GM20000 (cell line): ENCODE results near the gene CCDC187.

Experiments
- DNase-seq: peaks from one replicate; pipeline ENCODE4 v3.0.0; 2012; ENCODE audit warnings: low spot score
- TF ChIP-seq, protein P1 (sequence below): IDR thresholded peaks from 2 replicates; pipeline ENCODE4 v1.5.1; 2012; ENCODE audit warnings: mild to moderate bottlenecking, control low read depth; ENCODE audit errors: extremely low read depth, missing control alignments

Gene CCDC187

DNA sequence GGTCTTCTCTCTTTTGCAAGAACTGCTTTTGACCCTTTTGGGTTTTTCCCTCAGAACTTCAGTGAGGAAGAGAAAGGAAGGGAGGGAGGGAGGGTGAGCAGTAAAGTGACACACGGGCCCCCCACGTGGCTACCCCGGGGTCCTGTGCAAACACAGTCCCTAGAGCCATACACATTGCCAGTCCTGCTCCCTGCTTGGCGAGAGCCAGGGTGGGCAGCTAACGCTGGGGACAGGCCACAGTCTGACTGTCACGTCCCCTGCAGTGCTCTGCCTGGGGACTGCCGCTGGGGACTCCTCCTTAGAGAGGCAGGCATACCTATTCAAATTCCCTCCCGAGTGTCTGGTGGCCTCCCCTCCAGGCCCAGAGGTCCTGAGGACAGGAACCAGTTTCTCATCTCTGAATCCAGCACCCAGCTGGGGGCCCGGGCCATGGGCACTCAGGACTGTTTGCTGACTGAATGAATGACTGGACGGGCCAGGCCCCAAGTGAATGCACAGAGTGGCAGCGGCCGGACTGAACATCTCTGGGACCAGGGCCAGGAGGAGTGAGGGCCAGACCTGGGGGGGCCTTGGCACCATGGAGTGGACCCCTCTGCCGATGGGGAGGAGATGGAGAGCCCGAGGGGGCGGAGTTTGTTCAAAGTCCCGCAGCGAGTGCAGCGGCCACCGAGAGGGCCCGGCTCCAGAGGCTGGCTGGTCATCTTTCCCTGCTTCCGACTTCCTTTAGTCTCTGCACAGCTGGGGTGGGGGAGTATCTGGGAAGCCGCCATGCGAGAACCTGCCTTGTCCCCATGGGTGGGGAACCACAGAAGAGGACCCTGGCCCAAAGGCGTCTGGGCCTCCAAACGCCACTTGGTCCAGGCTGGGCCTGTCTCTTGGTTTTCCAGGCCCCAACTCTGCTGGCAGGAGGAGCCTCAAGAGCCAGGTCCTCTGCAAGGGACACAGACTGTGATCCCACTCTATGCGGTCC lies 5.8 kb downstream of the CCDC187 start:
- no peak for DNase-seq
- TF ChIP-seq, protein P1, sequence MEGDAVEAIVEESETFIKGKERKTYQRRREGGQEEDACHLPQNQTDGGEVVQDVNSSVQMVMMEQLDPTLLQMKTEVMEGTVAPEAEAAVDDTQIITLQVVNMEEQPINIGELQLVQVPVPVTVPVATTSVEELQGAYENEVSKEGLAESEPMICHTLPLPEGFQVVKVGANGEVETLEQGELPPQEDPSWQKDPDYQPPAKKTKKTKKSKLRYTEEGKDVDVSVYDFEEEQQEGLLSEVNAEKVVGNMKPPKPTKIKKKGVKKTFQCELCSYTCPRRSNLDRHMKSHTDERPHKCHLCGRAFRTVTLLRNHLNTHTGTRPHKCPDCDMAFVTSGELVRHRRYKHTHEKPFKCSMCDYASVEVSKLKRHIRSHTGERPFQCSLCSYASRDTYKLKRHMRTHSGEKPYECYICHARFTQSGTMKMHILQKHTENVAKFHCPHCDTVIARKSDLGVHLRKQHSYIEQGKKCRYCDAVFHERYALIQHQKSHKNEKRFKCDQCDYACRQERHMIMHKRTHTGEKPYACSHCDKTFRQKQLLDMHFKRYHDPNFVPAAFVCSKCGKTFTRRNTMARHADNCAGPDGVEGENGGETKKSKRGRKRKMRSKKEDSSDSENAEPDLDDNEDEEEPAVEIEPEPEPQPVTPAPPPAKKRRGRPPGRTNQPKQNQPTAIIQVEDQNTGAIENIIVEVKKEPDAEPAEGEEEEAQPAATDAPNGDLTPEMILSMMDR = no peak

GRCh38 chr9:136297016-136297691 lies 6.7 kb downstream of the CCDC187 start:
- TF ChIP-seq, protein P1 = no peak
- no peak for DNase-seq

- TF ChIP-seq, protein P1 = no peak
Measured at GRCh38 chr9:136296434-136297015, 7.4 kb downstream of the CCDC187 start.

GRCh38 chr9:136295542-136296433 lies 8.1 kb downstream of the CCDC187 start:
- TF ChIP-seq, protein P1 = no peak
- DNase-seq = no peak

More at GRCh38 chr9:136296434-136297015, 7.4 kb downstream of the CCDC187 start:
- no peak for DNase-seq

DNA sequence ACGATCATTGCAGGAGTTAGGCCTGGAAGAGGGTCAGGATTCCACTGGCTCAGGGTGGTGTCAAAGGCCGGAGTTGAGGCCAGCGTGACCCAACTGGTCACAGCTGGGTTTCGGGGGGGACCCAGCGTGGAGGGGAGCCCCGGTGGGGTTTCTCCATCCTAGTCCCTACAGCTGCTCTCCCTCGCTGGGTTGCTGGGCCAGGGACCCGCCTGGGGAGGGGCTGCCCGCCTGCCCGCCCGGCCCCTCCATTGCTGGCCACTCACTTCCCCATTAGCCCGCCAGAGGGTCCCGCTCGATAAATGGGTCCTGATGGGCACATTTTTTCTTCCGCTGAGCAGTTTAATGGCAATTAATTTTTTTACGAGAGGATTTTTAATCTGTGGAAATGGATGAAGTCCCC lies 8.8 kb downstream of the CCDC187 start:
- TF ChIP-seq, protein P1 = no peak
- DNase-seq = no peak

DNA sequence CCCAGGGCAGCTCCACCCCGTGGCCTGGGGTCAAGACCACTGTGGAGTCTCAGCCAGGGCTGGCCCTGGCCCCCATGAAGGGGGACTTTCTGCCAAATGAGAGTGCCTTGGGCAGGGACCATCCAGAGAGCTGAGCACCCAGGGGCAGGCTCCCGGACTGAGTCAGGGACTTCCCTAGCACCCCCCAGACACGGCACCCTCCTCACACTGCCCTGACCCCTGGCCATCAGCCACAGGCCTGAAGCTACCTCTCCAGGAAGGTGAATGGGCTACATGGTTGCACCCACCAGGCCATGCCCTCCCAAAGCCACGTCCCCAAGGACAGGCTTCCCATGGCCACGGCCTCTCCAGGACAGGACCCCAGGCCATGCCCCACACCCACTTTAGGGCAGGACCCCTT lies 9.5 kb downstream of the CCDC187 start:
- no peak for DNase-seq
- TF ChIP-seq, protein P1 = no peak
